NCI-H2227 (cell line): ENCODE measurements around the gene CCDC102B.
"Not testable (repeated sequence)": the region's sequence is repeated elsewhere in the genome, so short reads cannot be mapped to it uniquely, and the experiment has no call there.

Experiments
- DNase-seq: peaks from one replicate; lab custom pipeline; 2025; ENCODE audit not compliant: unreplicated experiment; lab: John Stamatoyannopoulos, UW

The CCDC102B gene

GRCh38 chr18:68797871-68798270 is at the start of gene CCDC102B:
TSS of gene CCDC102B (plus strand) at chr18:68798080. CDS start at chr18:68836764, 38,684 bp downstream.
- no peak for DNase-seq

GRCh38 chr18:68757126-68757525 is 40.8 kb upstream of the CCDC102B start:
- no peak for DNase-seq

GRCh38 chr18:68759308-68759707 is 38.6 kb upstream of the CCDC102B start:
- DNase-seq = no peak

GRCh38 chr18:68763083-68763482 is 34.8 kb upstream of the CCDC102B start:
- no peak for DNase-seq

GRCh38 chr18:68764016-68764415 is 33.9 kb upstream of the CCDC102B start:
- DNase-seq = no peak

GRCh38 chr18:68766433-68766832 is 31.4 kb upstream of the CCDC102B start:
- DNase-seq = no peak

GRCh38 chr18:68769461-68769860 is 28.4 kb upstream of the CCDC102B start:
- no peak for DNase-seq

- DNase-seq = no peak
Measured at GRCh38 chr18:68772268-68772667, 25.6 kb upstream of the CCDC102B start.

- no peak for DNase-seq
Measured at GRCh38 chr18:68778280-68778886, 19.5 kb upstream of the CCDC102B start.

GRCh38 chr18:68779169-68779568 is 18.7 kb upstream of the CCDC102B start:
- no peak for DNase-seq

GRCh38 chr18:68780802-68781635 is 16.9 kb upstream of the CCDC102B start:
- no peak for DNase-seq

GRCh38 chr18:68783506-68783905 is 14.4 kb upstream of the CCDC102B start:
- no peak for DNase-seq

GRCh38 chr18:68784071-68784470 is 13.8 kb upstream of the CCDC102B start:
- no peak for DNase-seq

- not testable (repeated sequence) for DNase-seq
Measured at GRCh38 chr18:68790290-68790689, 7.6 kb upstream of the CCDC102B start.

- no peak for DNase-seq
Measured at GRCh38 chr18:68791801-68792200, 6.1 kb upstream of the CCDC102B start.

- DNase-seq = no peak
Measured at GRCh38 chr18:68793951-68794350, 3.9 kb upstream of the CCDC102B start.

- no peak for DNase-seq
Measured at GRCh38 chr18:68796936-68797690, 767 bp upstream of the CCDC102B start.

GRCh38 chr18:68800075-68800474 is 2.2 kb downstream of the CCDC102B start:
- no peak for DNase-seq

GRCh38 chr18:68803356-68803755 is 5.5 kb downstream of the CCDC102B start:
- no peak for DNase-seq

GRCh38 chr18:68817584-68817983 is 19.7 kb downstream of the CCDC102B start:
- no peak for DNase-seq

GRCh38 chr18:68818584-68818983 is 20.7 kb downstream of the CCDC102B start:
- no peak for DNase-seq

GRCh38 chr18:68822926-68823325 is 25.0 kb downstream of the CCDC102B start:
- no peak for DNase-seq
